Mucosa of rectum (tissue), 2 donors: ENCODE measurements around the gene MRPL44.

Source experiments
- H3K27ac ChIP-seq, 2 donors: one replicate each; pipeline ENCODE4 v1.7.0; 2013; ENCODE audit warnings: inconsistent platforms in 2 of 2, low read depth in 2 of 2, low read length in 2 of 2
- H3K27me3 ChIP-seq, 2 donors: one replicate each; pipeline ENCODE4 v1.7.0; 2013; ENCODE audit warnings: low read length in 2 of 2; ENCODE audit not compliant: control insufficient read depth in 2 of 2, insufficient read depth in 2 of 2
- H3K36me3 ChIP-seq, 2 donors: one replicate each; pipeline ENCODE4 v1.7.0; 2013; ENCODE audit warnings: low read length in 2 of 2; ENCODE audit not compliant: control insufficient read depth in 2 of 2, insufficient read depth in 2 of 2
- H3K4me1 ChIP-seq, 2 donors: one replicate each; pipeline ENCODE4 v1.7.0; 2013; ENCODE audit warnings: low read length in 2 of 2, mild to moderate bottlenecking in 1 of 2; ENCODE audit not compliant: control insufficient read depth in 2 of 2, insufficient read depth in 2 of 2
- H3K4me3 ChIP-seq, 2 donors: one replicate each; pipeline ENCODE4 v1.7.0; 2013; ENCODE audit warnings: low read length in 2 of 2
- H3K9ac ChIP-seq, 2 donors: one replicate each; pipeline ENCODE4 v1.7.0; 2013; ENCODE audit warnings: low read length in 2 of 2, low read depth in 1 of 2, mild to moderate bottlenecking in 1 of 2
- H3K9me3 ChIP-seq, 2 donors: one replicate each; pipeline ENCODE4 v1.7.0; 2013; ENCODE audit warnings: low read length in 2 of 2; ENCODE audit not compliant: control insufficient read depth in 2 of 2
- donor health status: healthy.
- donor health status: Normal muscosa, but diverticular disease.

Gene MRPL44

DNA sequence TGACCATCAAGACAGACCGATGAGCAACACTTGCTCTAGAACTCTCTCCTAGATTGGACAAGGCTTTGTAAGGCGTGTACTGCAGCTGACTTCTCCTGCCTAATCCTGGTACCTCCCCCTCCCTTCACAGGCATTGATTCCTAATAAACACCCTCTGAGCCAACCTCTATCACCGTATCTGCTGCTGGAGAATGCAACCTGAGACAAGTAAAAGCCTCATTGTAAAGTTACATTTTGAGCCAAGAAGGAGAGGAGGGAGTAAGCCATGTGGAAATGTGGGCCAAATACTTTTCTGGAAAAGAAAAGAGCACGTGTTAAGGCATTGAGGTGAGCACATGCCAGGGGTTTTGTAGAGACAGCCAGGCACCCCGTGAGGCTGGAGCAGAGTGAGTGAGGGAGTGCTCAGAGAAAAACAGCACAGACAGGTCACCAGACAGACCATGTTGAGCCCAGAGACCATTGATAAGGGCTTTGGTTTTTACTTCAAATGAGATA is 9.5 kb upstream of the MRPL44 start:
- Histone ChIP-seq H3K27ac (no peak overlapping the region), H3K4me1 (peaks cover 18 to 30% of the 10 kb centered on the region in 2 donors), H3K9ac (no peak overlapping the region), H3K36me3 (no peaks in the 10 kb centered on the region), H3K27me3 (no peaks in the 10 kb centered on the region), H3K9me3 (no peaks in the 10 kb centered on the region), H3K4me3 (no peak overlapping the region)

DNA sequence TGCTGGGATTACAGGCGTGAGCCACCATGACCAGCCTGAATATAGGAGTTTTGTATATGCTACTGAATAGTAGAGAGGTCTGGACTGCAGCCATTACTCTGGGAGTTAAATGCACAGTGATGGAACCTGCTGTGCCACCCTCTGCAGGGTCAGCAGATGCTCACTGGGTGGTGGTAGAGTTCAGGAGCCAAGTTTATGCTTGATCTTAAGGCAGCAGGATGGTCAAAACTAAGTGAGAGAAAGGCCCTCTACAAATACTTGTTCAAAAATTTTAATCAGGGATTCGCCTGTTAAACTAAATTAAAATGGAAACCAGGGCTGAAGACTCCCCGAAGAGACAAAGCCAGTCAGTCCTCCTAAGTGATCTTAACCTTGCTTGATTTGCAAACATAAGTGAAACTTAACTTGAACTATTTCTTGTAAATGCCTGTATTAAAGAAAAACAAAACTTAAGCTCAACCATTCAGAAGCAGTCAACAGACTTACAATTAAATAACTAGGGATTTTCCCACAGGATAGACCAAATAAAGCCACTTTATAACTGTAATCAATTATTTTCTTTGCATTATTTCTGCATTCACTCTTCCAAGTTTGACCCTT is 7.9 kb upstream of the MRPL44 start:
- Histone ChIP-seq H3K36me3 (no peaks in the 10 kb centered on the region), H3K9ac (no peak overlapping the region), H3K4me1 (peaks cover 8 to 20% of the 10 kb centered on the region in 2 donors), H3K4me3 (no peak overlapping the region), H3K27me3 (no peaks in the 10 kb centered on the region), H3K27ac (no peak overlapping the region), H3K9me3 (no peaks in the 10 kb centered on the region)

DNA sequence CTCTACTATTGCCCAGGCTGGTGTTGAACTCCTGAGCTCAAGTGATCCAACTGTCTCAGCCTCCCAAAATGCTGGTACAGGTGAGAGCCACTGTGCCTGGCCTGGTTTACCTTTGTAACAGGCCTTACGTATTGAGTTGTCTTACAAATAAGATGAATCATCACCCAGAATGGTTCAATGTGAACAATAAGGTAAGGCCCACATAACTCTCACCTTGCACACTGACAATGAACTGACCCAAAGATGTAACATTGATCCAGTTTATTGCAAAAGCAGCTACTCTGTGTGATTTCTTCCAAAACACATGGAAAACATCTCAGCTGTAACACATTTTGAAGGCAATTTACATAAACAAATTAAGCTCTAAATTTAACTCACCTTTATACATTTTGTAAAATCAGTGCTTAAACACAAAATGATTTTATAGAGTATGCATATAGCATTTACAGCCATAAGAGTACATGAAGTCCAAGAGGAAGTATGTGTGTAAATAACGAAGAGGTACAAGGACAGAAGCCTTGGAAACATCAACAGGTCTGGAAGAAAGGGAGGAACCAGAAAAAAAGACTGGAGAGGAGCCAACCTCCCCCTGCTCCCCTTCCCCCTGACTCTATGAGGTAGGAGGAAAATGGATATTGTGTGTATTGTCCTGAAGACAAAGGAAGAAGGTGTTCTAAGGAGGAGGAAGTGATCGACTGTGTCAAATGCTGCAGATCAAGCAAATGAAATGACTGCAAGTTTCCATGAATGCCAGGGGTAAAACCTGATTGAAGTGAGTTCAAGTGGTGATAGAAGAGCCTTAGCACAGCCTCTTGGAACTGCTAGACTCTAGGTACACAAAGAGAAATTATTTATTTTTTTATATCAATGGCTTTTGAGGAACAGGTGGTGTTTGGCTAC is 6.6 kb upstream of the MRPL44 start:
- peak overlapping the region; percentile 61 to 84 for H3K27ac ChIP-seq
- H3K4me3 ChIP-seq, result peak overlapping the region; percentile 28 to 39
- H3K4me1 ChIP-seq, result peaks cover 8 to 20% of the 10 kb centered on the region in 2 donors

DNA sequence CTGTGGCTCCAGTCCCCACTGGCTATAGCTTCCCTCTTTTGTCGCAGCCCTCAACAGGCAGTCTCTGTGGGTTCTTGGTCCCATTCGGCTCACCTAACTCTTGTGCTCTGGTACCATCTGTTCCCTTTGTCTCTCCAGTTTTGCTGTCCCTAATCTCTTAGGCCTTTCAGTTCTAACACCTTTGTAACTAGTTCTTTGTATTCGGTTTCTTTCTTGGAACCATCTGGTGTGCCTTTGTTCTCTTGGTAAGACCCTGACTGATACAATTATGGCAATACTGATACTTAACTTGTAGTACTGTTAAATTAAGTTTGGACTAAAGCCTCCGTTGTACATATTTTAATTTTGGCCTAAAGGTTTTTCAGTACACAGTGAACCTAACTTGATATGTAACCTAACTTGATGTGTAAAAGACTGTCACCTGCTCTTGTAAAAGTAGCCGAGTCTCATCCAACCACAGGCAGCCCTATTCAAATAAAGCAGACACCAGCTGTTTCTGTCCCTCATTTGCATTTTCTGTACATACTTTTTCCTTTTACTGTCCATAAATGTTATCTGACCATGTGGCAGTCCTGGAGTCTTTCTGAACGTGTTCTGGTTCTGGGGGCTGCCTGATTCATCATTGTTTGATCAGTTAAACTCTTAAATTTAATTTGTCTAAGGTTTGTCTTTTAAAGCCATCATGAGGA is 4.8 kb upstream of the MRPL44 start:
- Histone ChIP-seq H3K36me3 (no peaks in the 10 kb centered on the region), H3K4me1 (peaks cover 8 to 20% of the 10 kb centered on the region in 2 donors), H3K4me3 (peak overlapping the region; percentile 13 to 25), H3K27me3 (no peaks in the 10 kb centered on the region), H3K27ac (peak overlapping the region; percentile 61 to 72), H3K9me3 (no peaks in the 10 kb centered on the region), H3K9ac (no peak overlapping the region)

More for the DNA sequence above, 6.6 kb upstream of the MRPL44 start:
- H3K9me3 ChIP-seq, result no peaks in the 10 kb centered on the region
- peak overlapping the region in 1 of 2 donors; percentile 5 for H3K9ac ChIP-seq
- H3K36me3 ChIP-seq, result no peaks in the 10 kb centered on the region
- H3K27me3 ChIP-seq, result no peaks in the 10 kb centered on the region

DNA sequence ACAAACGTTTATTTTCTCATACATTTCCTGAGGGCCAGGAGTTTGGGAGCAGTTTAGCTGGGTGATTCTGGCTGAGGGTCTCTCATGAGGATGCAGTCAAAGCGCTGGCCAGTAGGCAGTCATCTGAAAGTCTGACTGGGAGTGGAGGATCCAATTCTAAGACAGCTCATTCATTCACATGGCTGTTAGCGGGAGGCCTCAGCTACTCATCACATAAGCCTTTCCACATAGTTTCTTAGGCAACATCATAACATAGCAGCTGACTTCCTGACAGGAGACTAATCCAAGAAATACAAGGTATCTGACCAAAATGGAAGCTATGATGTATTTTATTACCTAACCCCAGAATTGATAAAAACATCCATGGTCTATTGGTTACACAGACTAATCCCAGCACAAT is 2.9 kb upstream of the MRPL44 start:
- no peaks in the 10 kb centered on the region for H3K27me3 ChIP-seq
- H3K9me3 ChIP-seq, result no peaks in the 10 kb centered on the region
- H3K36me3 ChIP-seq, result no peaks in the 10 kb centered on the region
- H3K9ac ChIP-seq, result no peak overlapping the region
- peaks cover 24 to 31% of the 10 kb centered on the region in 2 donors for H3K4me1 ChIP-seq
- no peak overlapping the region for H3K27ac ChIP-seq
- no peak overlapping the region for H3K4me3 ChIP-seq

DNA sequence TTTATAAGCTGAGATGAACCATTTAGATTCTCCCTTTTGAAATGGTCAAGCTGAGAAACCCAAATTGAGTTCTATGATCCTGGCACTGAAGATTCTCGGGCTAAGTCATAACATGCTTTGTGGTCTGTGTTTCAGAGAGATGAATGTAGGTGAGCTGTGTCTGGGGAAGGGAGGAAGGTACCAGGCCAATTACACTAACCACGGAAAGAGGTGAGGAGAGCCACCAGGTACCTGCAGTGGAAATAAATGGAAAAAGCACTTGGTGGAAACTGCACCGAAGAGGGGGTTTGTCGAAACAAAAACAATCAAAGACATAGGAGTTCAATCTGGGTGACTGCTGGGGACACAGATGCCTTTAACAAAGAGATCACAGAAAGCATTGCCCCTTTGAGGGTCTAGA is 963 bp upstream of the MRPL44 start:
- Histone ChIP-seq H3K36me3 (peaks cover 5 to 7% of the 10 kb centered on the region in 2 donors), H3K4me1 (peaks cover 25 to 27% of the 10 kb centered on the region in 2 donors), H3K9me3 (no peaks in the 10 kb centered on the region), H3K9ac (no peak overlapping the region), H3K4me3 (peak overlapping the region in 1 of 2 donors; percentile 61), H3K27ac (peak overlapping the region; percentile 53 to 72), H3K27me3 (no peaks in the 10 kb centered on the region)

DNA sequence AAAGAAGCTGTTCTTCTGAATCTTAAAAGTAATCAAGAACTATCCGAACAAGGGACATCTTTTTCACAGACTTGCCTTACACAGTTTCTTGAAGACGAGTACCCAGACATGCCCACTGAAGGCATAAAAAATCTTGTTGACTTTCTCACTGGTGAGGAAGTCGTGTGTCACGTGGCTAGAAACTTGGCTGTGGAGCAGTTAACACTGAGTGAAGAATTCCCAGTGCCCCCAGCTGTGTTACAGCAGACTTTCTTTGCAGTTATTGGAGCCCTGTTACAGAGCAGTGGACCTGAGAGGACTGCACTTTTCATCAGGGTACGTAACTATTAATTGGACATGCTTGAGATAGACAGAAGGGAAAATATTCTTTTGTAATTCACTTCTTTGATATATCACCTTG is 2.4 kb downstream of the MRPL44 start:
- H3K9me3 ChIP-seq, result no peaks in the 10 kb centered on the region
- no peak overlapping the region for H3K9ac ChIP-seq
- peaks cover 20 to 22% of the 10 kb centered on the region in 2 donors for H3K4me1 ChIP-seq
- peaks cover 9 to 21% of the 10 kb centered on the region in 2 donors for H3K36me3 ChIP-seq
- H3K27me3 ChIP-seq, result no peaks in the 10 kb centered on the region
- H3K4me3 ChIP-seq, result no peak overlapping the region
- no peak overlapping the region for H3K27ac ChIP-seq

DNA sequence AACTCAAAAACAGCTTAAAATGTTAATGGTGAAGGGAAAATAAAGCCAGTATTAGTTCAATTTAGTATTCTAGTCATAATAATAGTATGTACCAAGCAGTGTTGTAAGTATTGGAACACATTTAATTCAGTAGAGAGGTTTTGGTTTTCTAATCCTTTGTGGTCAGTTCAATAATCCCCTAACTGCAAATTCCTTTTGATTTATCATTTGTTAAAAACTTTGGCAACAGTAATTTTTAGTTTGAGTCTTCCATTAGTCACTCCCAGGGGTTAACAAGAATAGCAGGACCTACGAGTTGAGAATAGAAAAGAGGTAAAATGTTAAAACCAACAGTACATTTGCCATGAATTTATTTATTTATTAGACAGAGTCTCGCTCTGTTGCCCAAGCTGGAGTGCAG is 10.7 kb downstream of the MRPL44 start:
- H3K4me3 ChIP-seq, result no peak overlapping the region
- no peaks in the 10 kb centered on the region for H3K9me3 ChIP-seq
- H3K4me1 ChIP-seq, result no peaks in the 10 kb centered on the region
- peaks cover 16 to 20% of the 10 kb centered on the region in 2 donors for H3K36me3 ChIP-seq
- H3K9ac ChIP-seq, result no peak overlapping the region
- H3K27ac ChIP-seq, result no peak overlapping the region
- H3K27me3 ChIP-seq, result no peaks in the 10 kb centered on the region

DNA sequence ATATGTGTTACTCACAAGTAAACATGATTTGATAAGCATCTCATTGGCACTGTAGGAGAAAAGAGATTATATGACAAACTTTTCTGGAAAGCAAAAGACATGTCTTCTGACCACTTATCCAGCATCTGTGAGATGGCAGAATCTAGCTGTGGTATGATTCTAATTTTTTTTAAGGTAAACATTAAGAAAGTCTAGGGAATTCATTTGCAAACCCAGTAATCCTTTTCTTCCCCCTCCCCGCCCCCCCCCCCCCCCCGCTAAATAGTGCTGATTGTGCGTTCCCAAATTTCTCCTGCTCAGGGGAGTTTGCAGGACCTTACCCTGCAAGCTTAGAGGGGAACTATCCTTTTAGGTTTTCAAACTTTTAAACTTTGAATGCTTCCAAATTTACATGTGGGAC is 12.1 kb downstream of the MRPL44 start:
- no peak overlapping the region for H3K27ac ChIP-seq
- H3K36me3 ChIP-seq, result peaks cover 9 to 17% of the 10 kb centered on the region in 2 donors
- H3K9ac ChIP-seq, result no peak overlapping the region

DNA sequence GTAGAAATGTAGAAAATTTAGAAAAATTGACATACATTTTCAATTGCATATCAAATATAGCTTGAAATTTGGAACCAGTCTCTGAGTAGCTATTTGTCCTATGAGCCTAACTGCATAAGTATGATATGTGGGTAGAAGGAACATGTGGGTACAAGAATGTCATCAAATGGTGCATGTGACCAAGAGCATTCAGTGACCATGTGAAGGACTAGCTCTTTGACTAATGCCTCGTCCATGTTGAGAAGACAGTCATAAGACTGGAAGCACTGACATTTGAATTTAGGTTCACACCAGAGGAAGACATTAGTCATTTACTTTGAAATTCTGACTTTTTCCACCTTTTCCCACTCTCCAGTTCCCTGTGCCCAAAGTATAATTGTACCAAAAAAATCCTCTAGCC is 12.6 kb downstream of the MRPL44 start:
- H3K9me3 ChIP-seq, result no peaks in the 10 kb centered on the region
- no peak overlapping the region for H3K27ac ChIP-seq
- H3K9ac ChIP-seq, result no peak overlapping the region
- H3K4me3 ChIP-seq, result no peak overlapping the region
- H3K4me1 ChIP-seq, result no peaks in the 10 kb centered on the region
- H3K27me3 ChIP-seq, result no peaks in the 10 kb centered on the region
- H3K36me3 ChIP-seq, result peaks cover 6 to 17% of the 10 kb centered on the region in 2 donors

More for the DNA sequence above, 12.1 kb downstream of the MRPL44 start:
- Histone ChIP-seq H3K4me3 (no peak overlapping the region), H3K4me1 (no peaks in the 10 kb centered on the region), H3K27me3 (no peaks in the 10 kb centered on the region), H3K9me3 (no peaks in the 10 kb centered on the region)
